Activated CD4-positive, alpha-beta memory T cell treated with anti-CD3 and anti-CD28 coated beads, Interleukin-2, amount 10 ng/mL, durations not matched to agents 7 days and 5 days (primary cell): ENCODE data around the gene KRT6A. TPM values are rescaled to one million over a fixed set of nuclear protein-coding genes. Genes with fewer than 3 reads are reported as not detected.
"Not testable (repeated sequence)": the region's sequence is repeated elsewhere in the genome, so short reads cannot be mapped to it uniquely, and the experiment has no call there.

Source experiments
- CTCF ChIA-PET: fragments of 350-600 bp; sonication (Branson Sonifier 250); formaldehyde crosslinking; loops from one replicate; lab custom pipeline; 2021; ENCODE audit warnings: antibody characterized with exemption, inconsistent platforms; lab: Charles Lee
- POLR2A ChIA-PET: fragments of 350-600 bp; sonication (Branson Sonifier 250); formaldehyde crosslinking; loops from one replicate; lab custom pipeline; 2021; ENCODE audit warnings: antibody characterized with exemption; lab: Charles Lee
- DNase-seq: peaks from one replicate; pipeline ENCODE4 v3.0.0-alpha.2; 2020
- H3K27ac Mint-ChIP-seq: one replicate; pipeline ENCODE4 v1.8.0; 2021; ENCODE audit warnings: mild to moderate bottlenecking, mixed read lengths
- H3K27me3 Mint-ChIP-seq: one replicate; pipeline ENCODE4 v1.8.0; 2021; ENCODE audit warnings: mixed read lengths
- H3K36me3 Mint-ChIP-seq: one replicate; pipeline ENCODE4 v1.8.0; 2021; ENCODE audit warnings: low read depth, mixed read lengths
- H3K4me1 Mint-ChIP-seq: one replicate; pipeline ENCODE4 v1.8.0; 2021; ENCODE audit warnings: mixed read lengths
- H3K4me3 Mint-ChIP-seq: one replicate; pipeline ENCODE4 v1.8.0; 2021; ENCODE audit warnings: mild to moderate bottlenecking, mixed read lengths
- H3K9me3 Mint-ChIP-seq: one replicate; pipeline ENCODE4 v1.8.0; 2021; ENCODE audit warnings: mixed read lengths
- total RNA-seq, 2 experiments: library from RNA; stranded (reverse); gene quantifications; one replicate each; pipeline ENCODE4 v1.2.3, GENCODE V29; 2021

KRT6A gene
- total RNA-seq, 2 experiments from 2014 or later, result not detected

- H3K4me3 Mint-ChIP-seq, result no peak overlapping the region
- H3K9me3 Mint-ChIP-seq, result no peaks in the 10 kb centered on the region
- POLR2A ChIA-PET, result no interaction called here
- DNase-seq, result no peak
- CTCF ChIA-PET, result no interaction called here
- H3K27ac Mint-ChIP-seq, result no peak overlapping the region
- no peaks in the 10 kb centered on the region for H3K36me3 Mint-ChIP-seq
- H3K27me3 Mint-ChIP-seq, result peaks cover 24% of the 10 kb centered on the region
- peaks cover 10% of the 10 kb centered on the region for H3K4me1 Mint-ChIP-seq
These were observed 37.2 kb downstream of the KRT6A start for GRCh38 chr12:52455821-52456220.

GRCh38 chr12:52454411-52455201 lies 38.5 kb downstream of the KRT6A start:
- Mint-ChIP-seq H3K27me3 (peaks cover 23% of the 10 kb centered on the region), H3K4me3 (no peak overlapping the region), H3K36me3 (no peaks in the 10 kb centered on the region), H3K4me1 (peaks cover 10% of the 10 kb centered on the region), H3K9me3 (no peaks in the 10 kb centered on the region), H3K27ac (no peak overlapping the region)
- no peak for DNase-seq
- POLR2A ChIA-PET, result no interaction called here
- CTCF ChIA-PET, result no interaction called here

- Mint-ChIP-seq H3K27ac (no peak within 1 kb of the TSS), H3K36me3 (no peaks in the 10 kb centered on the region), H3K4me3 (no peak within 1 kb of the TSS), H3K27me3 (peaks cover 13% of the 10 kb centered on the region), H3K4me1 (peaks cover 10% of the 10 kb centered on the region), H3K9me3 (no peaks in the 10 kb centered on the region)
- ChIA-PET POLR2A (no interaction called here), CTCF (no interaction called here)
- DNase-seq, result no peak
These were observed 41.0 kb downstream of the KRT6A start, which contains the start of gene KRT6B for GRCh38 chr12:52452101-52452500. Gene KRT6B, minus strand, starts transcription at chr12:52452146. Its CDS starts 68 bp downstream, at chr12:52452078.

GRCh38 chr12:52448228-52448627 lies 44.8 kb downstream of the KRT6A start:
- Mint-ChIP-seq H3K27me3 (peaks cover 17% of the 10 kb centered on the region), H3K4me3 (no peak overlapping the region), H3K36me3 (no peaks in the 10 kb centered on the region), H3K4me1 (peaks cover 2% of the 10 kb centered on the region), H3K27ac (no peak overlapping the region), H3K9me3 (no peaks in the 10 kb centered on the region)
- POLR2A ChIA-PET, result no interaction called here
- CTCF ChIA-PET, result no interaction called here
- no peak for DNase-seq

- H3K36me3 Mint-ChIP-seq, POLR2A ChIA-PET, CTCF ChIA-PET: not testable (repeated sequence)
These were observed 45.9 kb downstream of the KRT6A start for GRCh38 chr12:52447196-52447595.

GRCh38 chr12:52446367-52447045 lies 46.6 kb downstream of the KRT6A start:
- Mint-ChIP-seq H3K4me3 (no peak overlapping the region), H3K27me3 (peaks cover 30% of the 10 kb centered on the region), H3K9me3 (no peaks in the 10 kb centered on the region), H3K27ac (no peak overlapping the region), H3K4me1 (peaks cover 2% of the 10 kb centered on the region), H3K36me3 (no peaks in the 10 kb centered on the region)
- ChIA-PET CTCF (no interaction called here), POLR2A (no interaction called here)
- no peak for DNase-seq

More at GRCh38 chr12:52447196-52447595, 45.9 kb downstream of the KRT6A start:
- not testable (repeated sequence) for H3K27ac Mint-ChIP-seq, H3K4me3 Mint-ChIP-seq, H3K9me3 Mint-ChIP-seq, DNase-seq, H3K4me1 Mint-ChIP-seq
- H3K27me3 Mint-ChIP-seq, result peaks cover 26% of the 10 kb centered on the region

- DNase-seq, result no peak
- H3K36me3 Mint-ChIP-seq, result no peaks in the 10 kb centered on the region
- peaks cover 2% of the 10 kb centered on the region for H3K4me1 Mint-ChIP-seq
- no peak overlapping the region for H3K27ac Mint-ChIP-seq
- H3K4me3 Mint-ChIP-seq, result no peak overlapping the region
- H3K9me3 Mint-ChIP-seq, result no peaks in the 10 kb centered on the region
- H3K27me3 Mint-ChIP-seq, result peaks cover 36% of the 10 kb centered on the region
- ChIA-PET POLR2A (no interaction called here), CTCF (no interaction called here)
These were observed 47.2 kb downstream of the KRT6A start for GRCh38 chr12:52445876-52446275.

GRCh38 chr12:52444647-52445595 lies 48.1 kb downstream of the KRT6A start:
- Mint-ChIP-seq H3K9me3 (no peaks in the 10 kb centered on the region), H3K4me1 (peaks cover 2% of the 10 kb centered on the region), H3K4me3 (no peak overlapping the region), H3K27ac (no peak overlapping the region), H3K36me3 (no peaks in the 10 kb centered on the region), H3K27me3 (peaks cover 36% of the 10 kb centered on the region)
- ChIA-PET POLR2A (no interaction called here), CTCF (no interaction called here)
- no peak for DNase-seq

GRCh38 chr12:52443966-52444365 lies 49.1 kb downstream of the KRT6A start:
- no peaks in the 10 kb centered on the region for H3K9me3 Mint-ChIP-seq
- POLR2A ChIA-PET, result no interaction called here
- H3K4me1 Mint-ChIP-seq, result peaks cover 2% of the 10 kb centered on the region
- DNase-seq, result no peak
- H3K27ac Mint-ChIP-seq, result no peak overlapping the region
- no peaks in the 10 kb centered on the region for H3K36me3 Mint-ChIP-seq
- no peak overlapping the region for H3K4me3 Mint-ChIP-seq
- H3K27me3 Mint-ChIP-seq, result peaks cover 36% of the 10 kb centered on the region
- CTCF ChIA-PET, result no interaction called here

GRCh38 chr12:52442600-52443061 lies 50.4 kb downstream of the KRT6A start:
- no peaks in the 10 kb centered on the region for H3K9me3 Mint-ChIP-seq
- no peak overlapping the region for H3K4me3 Mint-ChIP-seq
- H3K36me3 Mint-ChIP-seq, result no peaks in the 10 kb centered on the region
- peaks cover 36% of the 10 kb centered on the region for H3K27me3 Mint-ChIP-seq
- CTCF ChIA-PET, result no interaction called here
- no peak for DNase-seq
- no peak overlapping the region for H3K27ac Mint-ChIP-seq
- H3K4me1 Mint-ChIP-seq, result peaks cover 2% of the 10 kb centered on the region
- POLR2A ChIA-PET, result no interaction called here

GRCh38 chr12:52441320-52441911 lies 51.6 kb downstream of the KRT6A start:
- H3K27me3 Mint-ChIP-seq, result peaks cover 39% of the 10 kb centered on the region

GRCh38 chr12:52440821-52441319 lies 52.2 kb downstream of the KRT6A start:
- Mint-ChIP-seq H3K9me3 (no peaks in the 10 kb centered on the region), H3K36me3 (no peaks in the 10 kb centered on the region), H3K4me3 (no peak overlapping the region), H3K27me3 (peaks cover 36% of the 10 kb centered on the region), H3K27ac (no peak overlapping the region), H3K4me1 (no peaks in the 10 kb centered on the region)
- ChIA-PET POLR2A (no interaction called here), CTCF (no interaction called here)
- no peak for DNase-seq

More at GRCh38 chr12:52441320-52441911, 51.6 kb downstream of the KRT6A start:
- H3K27ac Mint-ChIP-seq, result no peak overlapping the region
- no peaks in the 10 kb centered on the region for H3K36me3 Mint-ChIP-seq
- DNase-seq, result no peak
- no peaks in the 10 kb centered on the region for H3K9me3 Mint-ChIP-seq
- H3K4me1 Mint-ChIP-seq, result peaks cover under 1% of the 10 kb centered on the region
- ChIA-PET CTCF (no interaction called here), POLR2A (no interaction called here)
- H3K4me3 Mint-ChIP-seq, result no peak overlapping the region
